HEK293 (cell line): Measurements from ENCODE around the gene SAMD1.

Experiments
- ZNF175 ChIP-seq: fragments of 450-650 bp; formaldehyde crosslinking; IDR thresholded peaks from 2 replicates; pipeline ENCODE4 v1.5.1; 2016; ENCODE audit warnings: missing biosample characterization, missing genetic modification characterization
- ZNF555 ChIP-seq: fragments of 450-650 bp; formaldehyde crosslinking; conservative IDR thresholded peaks from 2 replicates; pipeline ENCODE4 v1.5.1; 2017; ENCODE audit warnings: missing biosample characterization, mild to moderate bottlenecking, missing genetic modification characterization, inconsistent platforms
- TF ChIP-seq, protein P1 (sequence below): fragments of 450-650 bp; formaldehyde crosslinking; IDR thresholded peaks from 2 replicates; pipeline ENCODE4 v1.5.1; 2016; ENCODE audit warnings: missing biosample characterization, missing genetic modification characterization

DNA sequence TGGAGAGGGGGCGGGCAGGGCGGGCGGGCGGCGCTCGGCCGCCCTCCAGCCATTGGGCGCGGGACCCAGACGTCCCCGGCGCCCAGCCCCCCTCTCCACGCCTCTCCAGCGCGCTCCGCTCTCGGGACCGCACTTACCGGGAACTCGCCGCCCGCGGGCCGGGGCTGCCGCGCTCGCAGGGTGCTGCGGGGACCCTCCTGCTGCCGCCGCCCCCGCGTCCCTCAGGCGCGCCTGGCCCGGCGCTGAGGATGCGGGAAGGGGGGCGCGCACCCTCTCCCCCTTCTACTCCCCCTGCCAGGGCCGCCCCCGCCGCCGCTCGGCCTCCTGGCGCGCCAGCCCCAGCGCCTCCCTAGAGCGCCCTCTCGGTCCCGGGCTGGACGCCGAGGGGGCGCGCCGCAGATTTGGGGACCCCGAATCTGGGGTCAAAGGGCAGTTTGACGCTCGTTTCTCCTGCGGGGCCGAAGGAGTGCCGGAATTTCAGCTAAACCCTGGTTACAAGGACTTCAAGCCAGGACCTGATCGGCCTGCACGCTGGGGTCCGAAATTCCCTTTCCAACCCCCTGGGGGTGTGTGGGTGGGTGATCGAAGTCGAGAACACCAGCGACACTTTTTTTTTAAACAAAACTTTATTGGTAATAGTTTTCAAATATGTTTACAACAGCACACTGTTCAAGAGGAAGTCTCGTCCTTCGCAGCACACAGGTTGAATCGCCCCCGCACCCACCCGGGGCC, 696 bp upstream of the SAMD1 start:
- TF ChIP-seq, protein P1, sequence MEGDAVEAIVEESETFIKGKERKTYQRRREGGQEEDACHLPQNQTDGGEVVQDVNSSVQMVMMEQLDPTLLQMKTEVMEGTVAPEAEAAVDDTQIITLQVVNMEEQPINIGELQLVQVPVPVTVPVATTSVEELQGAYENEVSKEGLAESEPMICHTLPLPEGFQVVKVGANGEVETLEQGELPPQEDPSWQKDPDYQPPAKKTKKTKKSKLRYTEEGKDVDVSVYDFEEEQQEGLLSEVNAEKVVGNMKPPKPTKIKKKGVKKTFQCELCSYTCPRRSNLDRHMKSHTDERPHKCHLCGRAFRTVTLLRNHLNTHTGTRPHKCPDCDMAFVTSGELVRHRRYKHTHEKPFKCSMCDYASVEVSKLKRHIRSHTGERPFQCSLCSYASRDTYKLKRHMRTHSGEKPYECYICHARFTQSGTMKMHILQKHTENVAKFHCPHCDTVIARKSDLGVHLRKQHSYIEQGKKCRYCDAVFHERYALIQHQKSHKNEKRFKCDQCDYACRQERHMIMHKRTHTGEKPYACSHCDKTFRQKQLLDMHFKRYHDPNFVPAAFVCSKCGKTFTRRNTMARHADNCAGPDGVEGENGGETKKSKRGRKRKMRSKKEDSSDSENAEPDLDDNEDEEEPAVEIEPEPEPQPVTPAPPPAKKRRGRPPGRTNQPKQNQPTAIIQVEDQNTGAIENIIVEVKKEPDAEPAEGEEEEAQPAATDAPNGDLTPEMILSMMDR = peak; percentile 87
- TF ChIP-seq ZNF175 (tag by site-specific recombination) (no peak), ZNF555 (tag by site-specific recombination) (no peak)
